ENCODE measurements around the gene P2RY14. TPM values are rescaled to one million over a fixed set of nuclear protein-coding genes. Genes with fewer than 3 reads are reported as not detected.

Gene P2RY14
- total RNA-seq, 2 donors from 2014 or later = 0.09 to 0.28 TPM

- H3K4me1 ChIP-seq (replicated peaks) = no peaks in the 10 kb centered on the region
- no peak overlapping the region for H3K27ac ChIP-seq
- H3K27me3 ChIP-seq (replicated peaks; ENCODE audit: insufficient read depth) = no peaks in the 10 kb centered on the region
- H3K9me3 ChIP-seq = no peaks in the 10 kb centered on the region
- H3K36me3 ChIP-seq = no peaks in the 10 kb centered on the region
- 85% methylated on average over 4 of the region's 4 CpGs for WGBS
- DNase-seq (ENCODE audit: low spot score) = no peak
- TF ChIP-seq POLR2A (IDR thresholded peaks at IDR 0.05) (no peak), POLR2AphosphoS5 (IDR thresholded peaks at IDR 0.05) (no peak)
- TF ChIP-seq, protein P1, sequence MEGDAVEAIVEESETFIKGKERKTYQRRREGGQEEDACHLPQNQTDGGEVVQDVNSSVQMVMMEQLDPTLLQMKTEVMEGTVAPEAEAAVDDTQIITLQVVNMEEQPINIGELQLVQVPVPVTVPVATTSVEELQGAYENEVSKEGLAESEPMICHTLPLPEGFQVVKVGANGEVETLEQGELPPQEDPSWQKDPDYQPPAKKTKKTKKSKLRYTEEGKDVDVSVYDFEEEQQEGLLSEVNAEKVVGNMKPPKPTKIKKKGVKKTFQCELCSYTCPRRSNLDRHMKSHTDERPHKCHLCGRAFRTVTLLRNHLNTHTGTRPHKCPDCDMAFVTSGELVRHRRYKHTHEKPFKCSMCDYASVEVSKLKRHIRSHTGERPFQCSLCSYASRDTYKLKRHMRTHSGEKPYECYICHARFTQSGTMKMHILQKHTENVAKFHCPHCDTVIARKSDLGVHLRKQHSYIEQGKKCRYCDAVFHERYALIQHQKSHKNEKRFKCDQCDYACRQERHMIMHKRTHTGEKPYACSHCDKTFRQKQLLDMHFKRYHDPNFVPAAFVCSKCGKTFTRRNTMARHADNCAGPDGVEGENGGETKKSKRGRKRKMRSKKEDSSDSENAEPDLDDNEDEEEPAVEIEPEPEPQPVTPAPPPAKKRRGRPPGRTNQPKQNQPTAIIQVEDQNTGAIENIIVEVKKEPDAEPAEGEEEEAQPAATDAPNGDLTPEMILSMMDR (IDR thresholded peaks at IDR 0.05) = no peak
- no peak overlapping the region for H3K4me3 ChIP-seq
- intact Hi-C loops (cut with DNase I) = no loop called here
Measured at GRCh38 chr3:151213151-151213550, 65.2 kb downstream of the P2RY14 start.

DNA sequence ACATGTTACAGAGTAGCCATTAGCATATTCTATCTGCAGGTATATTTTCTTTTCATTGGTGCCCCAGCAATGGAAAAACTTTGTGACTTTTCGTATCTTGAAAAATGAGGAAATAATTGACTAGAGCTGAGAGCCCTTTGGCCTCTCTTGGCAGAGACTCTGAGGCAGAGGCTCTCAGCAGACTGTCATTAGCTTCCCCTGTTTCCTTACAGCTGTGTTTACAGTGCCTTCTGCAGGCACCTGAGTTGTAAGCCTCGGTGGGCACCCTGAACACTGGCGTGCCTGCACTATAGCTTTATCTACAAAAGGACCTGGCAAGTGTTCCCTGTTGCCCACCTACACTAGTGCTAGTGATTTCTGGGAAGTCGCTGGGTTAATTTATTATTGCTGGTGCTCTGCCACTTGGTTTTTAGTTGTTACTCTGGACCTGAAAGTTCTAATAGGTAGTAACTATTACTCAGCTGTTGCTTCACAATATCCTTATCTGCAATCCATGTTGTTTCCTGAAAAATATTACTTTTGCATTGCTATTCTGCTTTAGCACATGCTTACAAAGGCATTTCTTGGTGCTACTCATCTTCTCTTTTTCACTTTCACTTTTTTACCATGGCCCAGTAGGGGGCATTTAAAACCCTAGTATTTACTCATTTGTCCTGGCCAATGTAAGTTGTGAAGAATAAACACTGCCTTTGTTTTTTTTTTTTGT is 67.5 kb downstream of the P2RY14 start:
- Histone ChIP-seq H3K36me3 (no peaks in the 10 kb centered on the region), H3K27ac (no peak overlapping the region), H3K27me3 (replicated peaks; ENCODE audit: insufficient read depth) (no peaks in the 10 kb centered on the region), H3K9me3 (no peaks in the 10 kb centered on the region), H3K4me3 (no peak overlapping the region), H3K4me1 (replicated peaks) (no peaks in the 10 kb centered on the region)
- 38% methylated on average over 4 of the region's 4 CpGs for WGBS
- no peak for TF ChIP-seq POLR2A (IDR thresholded peaks at IDR 0.05)
- no peak for TF ChIP-seq POLR2AphosphoS5 (IDR thresholded peaks at IDR 0.05)
- TF ChIP-seq, protein P1 (IDR thresholded peaks at IDR 0.05) = no peak
- intact Hi-C loops (cut with DNase I) = no loop called here
- DNase-seq (ENCODE audit: low spot score) = no peak

DNA sequence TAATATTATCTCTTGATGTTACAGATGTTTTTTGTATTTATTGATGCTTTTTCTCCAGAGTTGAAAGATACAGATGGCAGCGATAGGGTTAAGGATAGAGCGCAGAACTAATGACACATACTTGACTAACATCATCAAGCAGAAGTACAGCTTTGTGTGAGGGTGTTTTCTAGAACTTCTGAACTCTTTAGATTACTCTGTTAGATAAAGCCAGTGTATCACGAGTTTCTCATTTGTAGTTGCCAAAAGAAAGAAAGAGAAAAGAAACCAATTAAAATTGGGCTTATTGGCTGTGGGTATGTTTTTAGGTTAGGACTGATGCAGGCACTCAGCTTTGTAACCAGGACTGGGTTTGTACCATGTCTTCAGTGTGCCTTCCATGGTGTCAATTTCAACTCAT is 68.7 kb downstream of the P2RY14 start:
- 58% methylated on average over 3 of the region's 3 CpGs for WGBS
- Histone ChIP-seq H3K27ac (no peak overlapping the region), H3K36me3 (no peaks in the 10 kb centered on the region), H3K4me3 (no peak overlapping the region), H3K9me3 (no peaks in the 10 kb centered on the region), H3K27me3 (replicated peaks; ENCODE audit: insufficient read depth) (no peaks in the 10 kb centered on the region), H3K4me1 (replicated peaks) (no peaks in the 10 kb centered on the region)
- DNase-seq (ENCODE audit: low spot score) = no peak
- TF ChIP-seq POLR2A (IDR thresholded peaks at IDR 0.05) = no peak
- TF ChIP-seq, protein P1 (IDR thresholded peaks at IDR 0.05) = no peak
- no peak for TF ChIP-seq POLR2AphosphoS5 (IDR thresholded peaks at IDR 0.05)
- intact Hi-C loops (cut with DNase I) = no loop called here

DNA sequence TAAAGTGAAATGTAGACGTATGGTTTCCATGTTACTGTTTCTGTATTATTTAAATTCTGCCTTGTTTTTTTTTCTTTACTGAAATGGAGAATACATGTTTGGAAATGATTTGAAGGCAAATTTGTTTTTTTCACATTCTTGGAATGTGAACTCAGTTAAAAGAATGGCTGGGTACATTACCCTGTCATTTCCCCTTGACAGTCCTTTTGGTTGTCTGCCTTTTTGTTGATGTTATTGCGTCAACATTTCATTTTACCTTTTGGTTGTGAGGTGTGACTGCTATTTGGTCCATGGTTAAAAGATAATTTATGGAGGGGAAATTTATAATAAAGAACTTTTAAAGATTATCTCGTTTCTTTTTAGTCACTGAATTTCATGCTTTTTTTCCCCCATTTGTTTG is 72.1 kb downstream of the P2RY14 start:
- Histone ChIP-seq H3K9me3 (no peaks in the 10 kb centered on the region), H3K27ac (no peak overlapping the region), H3K36me3 (no peaks in the 10 kb centered on the region), H3K27me3 (replicated peaks; ENCODE audit: insufficient read depth) (no peaks in the 10 kb centered on the region), H3K4me1 (replicated peaks) (no peaks in the 10 kb centered on the region), H3K4me3 (no peak overlapping the region)
- WGBS = 85% methylated on average over 3 of the region's 3 CpGs
- TF ChIP-seq POLR2AphosphoS5 (IDR thresholded peaks at IDR 0.05) = no peak
- TF ChIP-seq, protein P1 (IDR thresholded peaks at IDR 0.05) = no peak
- no peak for TF ChIP-seq POLR2A (IDR thresholded peaks at IDR 0.05)
- DNase-seq (ENCODE audit: low spot score) = no peak
- intact Hi-C loops (cut with DNase I) = no loop called here

GRCh38 chr3:151205482-151205881 is 72.9 kb downstream of the P2RY14 start:
- no peak for TF ChIP-seq POLR2A (IDR thresholded peaks at IDR 0.05)
- TF ChIP-seq, protein P1 (IDR thresholded peaks at IDR 0.05) = no peak
- TF ChIP-seq POLR2AphosphoS5 (IDR thresholded peaks at IDR 0.05) = no peak

More at GRCh38 chr3:151205482-151205881, 72.9 kb downstream of the P2RY14 start:
- H3K27me3 ChIP-seq (replicated peaks; ENCODE audit: insufficient read depth) = no peaks in the 10 kb centered on the region
- no peaks in the 10 kb centered on the region for H3K9me3 ChIP-seq
- intact Hi-C loops (cut with DNase I) = no loop called here
- WGBS = 93% methylated on average over 6 of the region's 6 CpGs
- no peaks in the 10 kb centered on the region for H3K4me1 ChIP-seq (replicated peaks)
- no peak for DNase-seq (ENCODE audit: low spot score)
- H3K27ac ChIP-seq = no peak overlapping the region
- no peak overlapping the region for H3K4me3 ChIP-seq
- H3K36me3 ChIP-seq = no peaks in the 10 kb centered on the region

Data from prostate gland (tissue), 2 donors.